Breast epithelium (tissue), 4 donors: ENCODE data around the gene SLC22A23. TPM values are rescaled to one million over a fixed set of nuclear protein-coding genes. Genes with fewer than 3 reads are reported as not detected.

ENCODE experiments used
- DNase-seq, 2 donors: peaks; one replicate each; pipeline ENCODE4 v3.0.0-alpha.2; 2019; ENCODE audit warnings: low spot score in 2 of 2
- H3K27ac ChIP-seq, 2 donors: fragments of 200-600 bp; sonication (generic) in 1 of 2; one replicate each; pipeline ENCODE4 v1.5.1; 2016 to 2019; ENCODE audit warnings: mild to moderate bottlenecking in 1 of 2
- H3K27me3 ChIP-seq, 2 donors: fragments of 200-600 bp; sonication (generic) in 1 of 2; one replicate each; pipeline versions ENCODE4 v1.5.1 to v1.6.0; 2017 to 2019; ENCODE audit warnings: control low read depth in 1 of 2, mild to moderate bottlenecking in 1 of 2
- H3K36me3 ChIP-seq: fragments of 200-600 bp; one replicate; pipeline ENCODE4 v1.5.1; 2019
- H3K4me1 ChIP-seq, 2 donors: fragments of 200-600 bp; sonication (generic); one replicate each; pipeline ENCODE4 v1.5.1; 2016 to 2019; ENCODE audit warnings: control low read depth in 1 of 2
- H3K4me3 ChIP-seq, 3 donors: fragments of 200-600 bp; sonication (generic); 1 replicate in 2 of 3; 2 replicates in 1 of 3; pipeline ENCODE4 v1.5.1; 2016 to 2019; ENCODE audit warnings: mild to moderate bottlenecking in 3 of 3, moderate library complexity in 2 of 3
- H3K9me3 ChIP-seq, 2 donors: fragments of 200-600 bp; sonication (generic) in 1 of 2; one replicate each; pipeline ENCODE4 v1.5.1; 2016 to 2019; ENCODE audit warnings: control low read depth in 1 of 2
- POLR2A ChIP-seq: fragments of 450-650 bp; IDR thresholded peaks from one replicate; pipeline ENCODE4 v1.6.1; 2016; ENCODE audit warnings: antibody characterized with exemption, mild to moderate bottlenecking, moderate library complexity
- POLR2AphosphoS5 ChIP-seq, 3 donors: sonication (generic); formaldehyde crosslinking; IDR thresholded peaks; one replicate each; pipeline ENCODE4 v1.6.1; 2017; ENCODE audit warnings: antibody characterized with exemption in 3 of 3
- intact Hi-C: fragments of 100-400 bp; cut with DNase I; formaldehyde crosslinking; loops from one replicate; pipeline ENCODE4 v1.15.1; 2023; ENCODE audit warnings: low total_unique reads
- total RNA-seq, 3 donors: library from RNA; depleted of rRNA; stranded (reverse); fragments of >200 nt; gene quantifications; one replicate each; pipeline ENCODE4 v1.1.0, GENCODE V29; 2016
- TF ChIP-seq, protein P1 (sequence below), 3 donors: fragments of 450-650 bp; IDR thresholded peaks; one replicate each; pipeline ENCODE4 v1.5.1; 2016 to 2017; ENCODE audit warnings: antibody characterized with exemption in 3 of 3, mild to moderate bottlenecking in 3 of 3, moderate library complexity in 3 of 3

The SLC22A23 gene
- total RNA-seq, 3 donors from 2014 or later: 10.9 to 26.3 (median 22.9) TPM

DNA sequence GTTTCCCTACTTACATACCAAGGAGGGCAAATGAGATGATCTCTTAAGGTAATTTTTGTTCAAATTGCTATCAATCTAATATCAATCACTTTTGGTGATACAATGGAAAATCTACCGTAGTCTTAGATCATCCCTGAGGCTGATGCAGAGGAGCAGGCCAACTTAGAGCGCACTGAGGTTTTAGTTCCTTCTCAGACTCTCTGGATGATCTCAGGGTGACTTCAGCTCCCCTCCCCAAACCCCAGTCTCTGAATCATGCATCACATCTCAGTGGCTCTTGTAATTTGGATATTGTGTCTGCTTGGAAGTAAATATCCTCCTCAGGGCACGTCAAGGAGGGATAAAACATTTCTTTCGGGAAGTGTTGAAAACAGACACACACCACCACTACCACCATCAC, 235.3 kb downstream of the SLC22A23 start:
- Histone ChIP-seq H3K9me3 (no peaks in the 10 kb centered on the region), H3K4me3 (no peak overlapping the region), H3K27ac (no peak overlapping the region), H3K4me1 (no peaks in the 10 kb centered on the region), H3K36me3 (no peaks in the 10 kb centered on the region), H3K27me3 (peaks cover 0 to 5% of the 10 kb centered on the region in 2 donors)
- TF ChIP-seq POLR2A (no peak), POLR2AphosphoS5 (IDR thresholded peaks at IDR 0.05) (no peak)
- TF ChIP-seq, protein P1, sequence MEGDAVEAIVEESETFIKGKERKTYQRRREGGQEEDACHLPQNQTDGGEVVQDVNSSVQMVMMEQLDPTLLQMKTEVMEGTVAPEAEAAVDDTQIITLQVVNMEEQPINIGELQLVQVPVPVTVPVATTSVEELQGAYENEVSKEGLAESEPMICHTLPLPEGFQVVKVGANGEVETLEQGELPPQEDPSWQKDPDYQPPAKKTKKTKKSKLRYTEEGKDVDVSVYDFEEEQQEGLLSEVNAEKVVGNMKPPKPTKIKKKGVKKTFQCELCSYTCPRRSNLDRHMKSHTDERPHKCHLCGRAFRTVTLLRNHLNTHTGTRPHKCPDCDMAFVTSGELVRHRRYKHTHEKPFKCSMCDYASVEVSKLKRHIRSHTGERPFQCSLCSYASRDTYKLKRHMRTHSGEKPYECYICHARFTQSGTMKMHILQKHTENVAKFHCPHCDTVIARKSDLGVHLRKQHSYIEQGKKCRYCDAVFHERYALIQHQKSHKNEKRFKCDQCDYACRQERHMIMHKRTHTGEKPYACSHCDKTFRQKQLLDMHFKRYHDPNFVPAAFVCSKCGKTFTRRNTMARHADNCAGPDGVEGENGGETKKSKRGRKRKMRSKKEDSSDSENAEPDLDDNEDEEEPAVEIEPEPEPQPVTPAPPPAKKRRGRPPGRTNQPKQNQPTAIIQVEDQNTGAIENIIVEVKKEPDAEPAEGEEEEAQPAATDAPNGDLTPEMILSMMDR (IDR thresholded peaks at IDR 0.05): no peak
- DNase-seq: no peak
- intact Hi-C loops: no loop called here

DNA sequence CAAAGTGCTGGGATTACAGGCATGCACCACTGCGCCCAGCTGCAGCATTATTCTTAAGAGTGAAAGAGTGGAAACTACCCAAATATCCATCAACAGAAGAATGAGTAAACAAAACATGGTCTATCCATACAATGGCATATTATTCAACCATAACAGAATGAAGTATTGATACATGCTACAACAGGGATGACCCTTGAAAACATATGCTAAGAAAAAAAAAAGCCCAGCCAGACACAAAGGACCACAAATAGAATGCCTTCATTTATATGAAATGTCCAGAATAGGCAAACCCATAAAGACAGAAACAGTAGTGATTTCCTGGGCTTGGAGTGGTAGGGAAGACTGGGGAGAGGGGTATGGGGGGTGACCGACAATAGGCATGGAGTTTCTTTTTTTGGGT, 236.5 kb downstream of the SLC22A23 start:
- H3K4me3 ChIP-seq: no peak overlapping the region
- no peaks in the 10 kb centered on the region for H3K4me1 ChIP-seq
- H3K36me3 ChIP-seq: no peaks in the 10 kb centered on the region
- H3K9me3 ChIP-seq: no peaks in the 10 kb centered on the region
- intact Hi-C loops: no loop called here
- TF ChIP-seq, protein P1 (IDR thresholded peaks at IDR 0.05): no peak
- no peak for TF ChIP-seq POLR2AphosphoS5 (IDR thresholded peaks at IDR 0.05)
- no peak for TF ChIP-seq POLR2A
- H3K27ac ChIP-seq: no peak overlapping the region
- no peak for DNase-seq
- H3K27me3 ChIP-seq: no peaks in the 10 kb centered on the region

Other genes with a start within 250 kb of the SLC22A23 start
- 1 to 10 TPM; 4.2 to 7.5 (median 7.3) TPM for gene TUBB2B, start 229.4 kb downstream of the SLC22A23 start, total RNA-seq
- 10 to 100 TPM; 24.3 to 26.9 (median 24.6) TPM for gene PSMG4, start 198.1 kb downstream of the SLC22A23 start, total RNA-seq